Endodermal cell (in vitro differentiated cells): ENCODE measurements around the gene PDHX. TPM values are rescaled to one million over a fixed set of nuclear protein-coding genes. Genes with fewer than 3 reads are reported as not detected.

Experiments used
- DNase-seq: peaks from one replicate; pipeline ENCODE4 v3.0.0-alpha.2; 2017
- H3K27ac ChIP-seq: 2 replicates; pipeline ENCODE4 v1.5.1; 2013; ENCODE audit warnings: mild to moderate bottlenecking, low read depth, low read length, moderate library complexity
- H3K27me3 ChIP-seq: 2 replicates; pipeline ENCODE4 v1.6.1; 2013; ENCODE audit warnings: mild to moderate bottlenecking, low read length, moderate library complexity; ENCODE audit not compliant: insufficient read depth, control insufficient read depth, poor library complexity, severe bottlenecking
- H3K36me3 ChIP-seq: 2 replicates; pipeline ENCODE4 v1.7.0; 2013; ENCODE audit warnings: mild to moderate bottlenecking, low read length, moderate library complexity; ENCODE audit not compliant: control insufficient read depth, insufficient read depth
- H3K4me1 ChIP-seq: one replicate; pipeline ENCODE4 v1.7.0; 2013; ENCODE audit warnings: low read length; ENCODE audit not compliant: control insufficient read depth, insufficient read depth
- H3K4me3 ChIP-seq: 2 replicates; pipeline ENCODE4 v1.5.1; 2013; ENCODE audit warnings: mild to moderate bottlenecking, low read length, moderate library complexity
- H3K9ac ChIP-seq: 2 replicates; pipeline ENCODE4 v1.6.1; 2013; ENCODE audit warnings: mild to moderate bottlenecking, low read length, moderate library complexity; ENCODE audit not compliant: poor library complexity, severe bottlenecking; ENCODE audit errors: extremely low read depth
- H3K9me3 ChIP-seq: 2 replicates; pipeline ENCODE4 v1.6.1; 2013; ENCODE audit warnings: mild to moderate bottlenecking, low read length, moderate library complexity; ENCODE audit not compliant: control insufficient read depth
- H3K27ac Mint-ChIP-seq: 2 replicates; pipeline ENCODE4 v1.8.0; 2020; ENCODE audit warnings: mixed read lengths
- H3K27me3 Mint-ChIP-seq: 2 replicates; pipeline ENCODE4 v1.8.0; 2021; ENCODE audit warnings: mild to moderate bottlenecking, mixed read lengths; ENCODE audit not compliant: insufficient read depth
- H3K36me3 Mint-ChIP-seq: 2 replicates; pipeline ENCODE4 v1.8.0; 2020; ENCODE audit warnings: low read depth, mixed read lengths
- H3K4me1 Mint-ChIP-seq: 2 replicates; pipeline ENCODE4 v1.8.0; 2020; ENCODE audit warnings: mixed read lengths
- H3K4me3 Mint-ChIP-seq: 2 replicates; pipeline ENCODE4 v1.8.0; 2020; ENCODE audit warnings: mild to moderate bottlenecking, moderate library complexity, mixed read lengths
- H3K9me3 Mint-ChIP-seq: 2 replicates; pipeline ENCODE4 v1.8.0; 2020; ENCODE audit warnings: mild to moderate bottlenecking, mixed read lengths
- WGBS, 2 experiments: methylation state at CpG; one replicate each; pipeline versions ENCODE4 v1.1.5 to v1.1.7; 2013; ENCODE audit warnings: missing lambda C conversion rate in 2 of 2, mixed read lengths in 1 of 2; ENCODE audit not compliant: insufficient coverage in 1 of 2, insufficient read length in 1 of 2; 5-methylcytosine and 5-hydroxymethylcytosine counted together
- total RNA-seq, 2 donors: library from RNA; stranded (reverse); fragmentation: NEBNext Ultra II Directional in 1 of 2; extraction: Animal tissue kit (Norgen Biotek cat#: 25700) in 1 of 2; gene quantifications; 2 replicates in 1 of 2; 3 replicates in 1 of 2; pipeline ENCODE4 v1.2.1, GENCODE V29; 2021
- TF ChIP-seq, protein P1 (sequence below): fragments of 200-600 bp; sonication (generic); conservative IDR thresholded peaks from 2 replicates; pipeline ENCODE4 v1.5.0; 2021; ENCODE audit warnings: antibody characterized with exemption, mild to moderate bottlenecking

PDHX gene
- total RNA-seq, 2 donors from 2014 or later = 42.0 to 48.6 TPM

GRCh38 chr11:34928960-34929680 lies 12.7 kb downstream of the PDHX start:
- TF ChIP-seq, protein P1, sequence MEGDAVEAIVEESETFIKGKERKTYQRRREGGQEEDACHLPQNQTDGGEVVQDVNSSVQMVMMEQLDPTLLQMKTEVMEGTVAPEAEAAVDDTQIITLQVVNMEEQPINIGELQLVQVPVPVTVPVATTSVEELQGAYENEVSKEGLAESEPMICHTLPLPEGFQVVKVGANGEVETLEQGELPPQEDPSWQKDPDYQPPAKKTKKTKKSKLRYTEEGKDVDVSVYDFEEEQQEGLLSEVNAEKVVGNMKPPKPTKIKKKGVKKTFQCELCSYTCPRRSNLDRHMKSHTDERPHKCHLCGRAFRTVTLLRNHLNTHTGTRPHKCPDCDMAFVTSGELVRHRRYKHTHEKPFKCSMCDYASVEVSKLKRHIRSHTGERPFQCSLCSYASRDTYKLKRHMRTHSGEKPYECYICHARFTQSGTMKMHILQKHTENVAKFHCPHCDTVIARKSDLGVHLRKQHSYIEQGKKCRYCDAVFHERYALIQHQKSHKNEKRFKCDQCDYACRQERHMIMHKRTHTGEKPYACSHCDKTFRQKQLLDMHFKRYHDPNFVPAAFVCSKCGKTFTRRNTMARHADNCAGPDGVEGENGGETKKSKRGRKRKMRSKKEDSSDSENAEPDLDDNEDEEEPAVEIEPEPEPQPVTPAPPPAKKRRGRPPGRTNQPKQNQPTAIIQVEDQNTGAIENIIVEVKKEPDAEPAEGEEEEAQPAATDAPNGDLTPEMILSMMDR = no peak
- Histone ChIP-seq H3K4me1 (no peaks in the 10 kb centered on the region), H3K9ac (no peak overlapping the region), H3K36me3 (peaks cover 19% of the 10 kb centered on the region), H3K27ac (no peak overlapping the region), H3K27me3 (no peaks in the 10 kb centered on the region), H3K4me3 (no peak overlapping the region), H3K9me3 (no peaks in the 10 kb centered on the region)
- WGBS, 2 experiments = 98% methylated on average over 4 to 5 of the region's 7 CpGs
- Mint-ChIP-seq H3K4me1 (peaks cover 35% of the 10 kb centered on the region), H3K27ac (peak overlapping the region; percentile 46), H3K4me3 (no peak overlapping the region), H3K36me3 (peaks cover 10% of the 10 kb centered on the region), H3K9me3 (no peaks in the 10 kb centered on the region), H3K27me3 (no peaks in the 10 kb centered on the region)
- DNase-seq = no peak

DNA sequence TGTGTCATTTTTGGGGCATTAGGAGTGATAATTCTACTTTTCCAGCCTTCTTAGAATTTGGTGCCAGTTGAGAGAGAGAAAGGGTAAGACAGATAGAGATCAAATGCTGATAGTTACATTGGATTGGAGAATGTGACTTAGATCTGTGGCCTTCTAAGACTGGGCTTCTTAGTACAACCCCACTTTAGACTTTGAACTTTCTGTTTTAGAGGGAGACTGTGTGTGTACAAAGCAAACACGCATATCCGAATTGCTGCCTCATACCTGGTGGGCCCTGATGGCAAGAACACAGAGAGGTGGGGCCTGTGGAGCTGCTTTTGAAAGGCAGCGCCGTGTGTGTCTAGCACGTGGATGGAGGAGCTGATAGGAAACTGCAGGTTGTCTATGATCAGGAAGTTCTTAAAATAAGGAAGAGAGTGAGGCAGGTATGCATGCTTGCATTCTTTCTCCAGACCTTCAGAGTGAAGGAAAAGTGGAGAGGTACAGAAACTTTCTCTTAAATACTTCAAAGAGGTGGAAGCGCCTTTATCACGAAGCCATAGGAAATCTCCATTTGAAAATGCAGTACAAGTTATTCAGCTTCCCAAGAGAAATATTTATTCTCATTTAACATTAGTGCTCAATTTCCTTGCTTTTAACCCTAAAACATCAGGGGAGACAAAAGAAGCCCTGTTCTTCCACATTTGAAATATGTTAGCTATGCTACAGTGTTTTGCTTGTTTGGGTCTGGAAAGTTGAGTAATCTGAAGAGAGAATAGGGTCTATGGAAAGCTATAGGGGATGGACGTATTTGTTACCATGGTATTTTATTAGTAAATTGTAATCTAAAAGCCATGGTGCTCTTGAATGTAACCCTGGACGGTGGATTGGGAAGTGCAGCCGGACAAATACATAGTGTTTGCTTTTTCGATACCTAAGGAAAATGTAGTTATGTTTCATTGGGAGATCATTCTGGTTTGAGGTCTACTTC lies 13.7 kb downstream of the PDHX start:
- WGBS, 2 experiments = 89 to 94% methylated on average over 6 to 11 of the region's 11 CpGs
- Mint-ChIP-seq H3K36me3 (peaks cover 12% of the 10 kb centered on the region), H3K9me3 (no peaks in the 10 kb centered on the region), H3K27me3 (no peaks in the 10 kb centered on the region), H3K27ac (no peak overlapping the region), H3K4me3 (no peak overlapping the region), H3K4me1 (peaks cover 35% of the 10 kb centered on the region)
- DNase-seq = no peak
- Histone ChIP-seq H3K27ac (no peak overlapping the region), H3K4me3 (no peak overlapping the region), H3K36me3 (peaks cover 21% of the 10 kb centered on the region), H3K9ac (no peak overlapping the region), H3K9me3 (no peaks in the 10 kb centered on the region), H3K27me3 (no peaks in the 10 kb centered on the region), H3K4me1 (no peaks in the 10 kb centered on the region)
- TF ChIP-seq, protein P1 = no peak

GRCh38 chr11:34936945-34937629 lies 20.7 kb downstream of the PDHX start:
- 95 to 100% methylated on average over 1 to 6 of the region's 6 CpGs for WGBS, 2 experiments
- H3K4me3 ChIP-seq = no peak overlapping the region
- H3K27ac ChIP-seq = no peak overlapping the region
- no peak for DNase-seq
- H3K9ac ChIP-seq = no peak overlapping the region
- Mint-ChIP-seq H3K36me3 (peaks cover 20% of the 10 kb centered on the region), H3K9me3 (no peaks in the 10 kb centered on the region), H3K4me1 (peaks cover 8% of the 10 kb centered on the region), H3K27me3 (no peaks in the 10 kb centered on the region), H3K27ac (no peak overlapping the region), H3K4me3 (no peak overlapping the region)
- H3K4me1 ChIP-seq = no peaks in the 10 kb centered on the region
- H3K27me3 ChIP-seq = no peaks in the 10 kb centered on the region
- TF ChIP-seq, protein P1 = no peak
- peaks cover 20% of the 10 kb centered on the region for H3K36me3 ChIP-seq
- no peaks in the 10 kb centered on the region for H3K9me3 ChIP-seq
